C4-2B (cell line): ENCODE measurements around the gene FAM13C.

Experiments
- CTCF ChIP-seq: fragments of 450-650 bp; conservative IDR thresholded peaks from 2 replicates; pipeline ENCODE4 v1.5.1; 2017; ENCODE audit warnings: mild to moderate bottlenecking
- ZFX ChIP-seq: fragments of 450-650 bp; IDR thresholded peaks from 2 replicates; pipeline ENCODE4 v1.6.1; 2017

DNA sequence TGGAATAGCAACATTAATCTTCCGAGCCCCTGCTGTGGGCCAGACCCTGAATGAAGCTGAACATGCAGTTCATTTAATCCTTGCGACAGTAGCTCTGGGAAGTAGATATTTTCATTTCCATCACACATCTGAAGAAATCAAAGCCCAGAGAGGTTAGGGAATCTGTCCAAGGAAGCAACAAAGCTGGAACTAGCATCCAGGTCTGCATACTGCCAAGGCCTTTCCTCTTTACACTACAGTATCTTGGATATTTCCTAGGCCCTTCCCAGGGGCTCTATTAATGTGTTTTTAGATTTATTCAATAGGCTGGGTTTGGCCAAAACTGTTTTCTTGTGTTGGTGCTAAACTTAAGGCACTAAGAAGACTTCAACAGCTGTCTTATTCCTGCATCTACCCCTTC lies 48.1 kb downstream of the FAM13C start:
- TF ChIP-seq CTCF: no peak
- no peak for TF ChIP-seq ZFX
